Activated T-cell treated with anti-CD3 and anti-CD28 coated beads for 24 hours (primary cell): ENCODE data around the gene CFAP58.

Experiments
- DNase-seq: peaks from one replicate; pipeline ENCODE4 v3.0.0-alpha.2; 2020; ENCODE audit warnings: low read depth

CFAP58 gene

GRCh38 chr10:104486803-104487202, 133.2 kb downstream of the CFAP58 start:
- no peak for DNase-seq

DNA sequence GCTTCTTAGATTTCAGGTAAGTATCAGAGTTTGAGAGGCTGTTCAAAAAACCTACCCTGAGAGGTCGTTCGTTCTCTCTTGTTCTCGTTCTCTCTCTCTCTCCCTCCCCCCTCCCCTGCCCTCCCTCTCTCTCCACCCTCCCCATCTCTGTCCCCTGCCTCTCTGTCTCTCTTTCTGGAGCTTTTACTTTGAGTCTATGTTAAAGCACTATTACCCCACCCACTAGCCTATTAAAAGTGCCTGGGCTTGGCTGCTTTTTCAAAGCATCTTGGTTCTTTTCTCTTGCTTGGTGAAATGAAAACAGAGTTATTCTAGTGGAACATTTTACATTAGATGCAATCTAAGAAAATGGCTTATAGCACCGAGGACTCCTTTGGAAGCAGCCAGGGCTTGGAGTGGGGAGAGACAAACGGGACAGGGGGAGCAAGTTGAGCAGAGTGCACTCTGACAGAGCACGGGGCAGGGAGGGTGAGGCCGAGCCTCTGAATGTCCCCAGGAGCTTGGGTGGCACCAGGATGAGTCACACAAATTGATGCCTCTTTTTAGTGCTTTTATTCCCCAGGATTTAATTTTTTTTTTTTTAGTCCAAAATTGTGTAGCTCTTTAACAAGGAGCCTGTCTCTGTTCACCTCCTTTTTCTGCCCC, 134.3 kb downstream of the CFAP58 start:
- DNase-seq: no peak

DNA sequence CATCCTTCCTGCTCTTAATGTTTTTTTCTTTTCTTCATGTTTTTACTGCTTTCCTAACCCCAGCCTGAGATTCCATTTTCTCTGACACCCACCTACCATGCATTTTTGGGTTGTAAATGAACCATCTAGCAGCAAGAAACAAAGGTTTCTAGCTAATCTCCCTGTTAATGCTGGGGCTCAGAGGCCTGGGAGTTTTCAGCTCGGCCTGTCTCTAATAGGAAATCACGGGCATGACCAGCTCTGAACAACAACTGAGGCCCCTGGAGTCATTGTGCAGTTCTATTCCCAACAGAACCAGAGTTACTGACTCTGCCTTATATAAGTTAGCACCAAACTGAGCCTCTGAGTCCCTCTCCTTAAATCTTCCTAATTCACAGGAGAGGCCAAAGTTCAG, 134.8 kb downstream of the CFAP58 start:
- DNase-seq: no peak

DNA sequence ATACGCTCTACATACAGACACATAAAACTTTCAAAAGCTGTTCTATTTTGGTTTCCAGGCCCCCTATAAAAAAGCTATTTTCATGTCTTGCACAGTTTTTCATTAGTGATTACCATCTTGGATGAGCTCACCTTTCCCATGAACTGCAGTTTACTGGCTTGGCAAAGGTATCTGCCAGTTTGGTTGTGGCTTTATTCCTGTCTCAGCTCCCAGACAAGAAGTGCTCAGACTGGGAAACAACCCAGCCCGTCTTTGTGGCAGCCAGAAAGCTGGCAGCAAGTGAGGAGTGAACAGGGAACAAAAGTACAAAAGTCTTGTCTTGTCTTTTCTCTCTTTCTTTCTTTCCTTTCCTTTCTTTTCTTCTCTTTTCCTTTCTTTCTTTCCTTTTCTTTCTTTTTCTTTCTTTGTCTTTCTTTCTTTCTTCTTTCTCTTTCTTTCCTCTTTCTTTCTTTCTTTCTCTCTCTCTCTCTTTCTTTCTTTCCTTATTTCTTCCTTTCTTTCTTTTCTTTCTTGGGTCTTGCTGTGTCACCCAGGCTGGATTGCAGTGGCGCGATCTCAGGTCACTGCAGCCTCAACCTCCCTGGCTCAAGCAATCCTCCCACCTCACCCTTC, 138.8 kb downstream of the CFAP58 start:
- DNase-seq: no peak

DNA sequence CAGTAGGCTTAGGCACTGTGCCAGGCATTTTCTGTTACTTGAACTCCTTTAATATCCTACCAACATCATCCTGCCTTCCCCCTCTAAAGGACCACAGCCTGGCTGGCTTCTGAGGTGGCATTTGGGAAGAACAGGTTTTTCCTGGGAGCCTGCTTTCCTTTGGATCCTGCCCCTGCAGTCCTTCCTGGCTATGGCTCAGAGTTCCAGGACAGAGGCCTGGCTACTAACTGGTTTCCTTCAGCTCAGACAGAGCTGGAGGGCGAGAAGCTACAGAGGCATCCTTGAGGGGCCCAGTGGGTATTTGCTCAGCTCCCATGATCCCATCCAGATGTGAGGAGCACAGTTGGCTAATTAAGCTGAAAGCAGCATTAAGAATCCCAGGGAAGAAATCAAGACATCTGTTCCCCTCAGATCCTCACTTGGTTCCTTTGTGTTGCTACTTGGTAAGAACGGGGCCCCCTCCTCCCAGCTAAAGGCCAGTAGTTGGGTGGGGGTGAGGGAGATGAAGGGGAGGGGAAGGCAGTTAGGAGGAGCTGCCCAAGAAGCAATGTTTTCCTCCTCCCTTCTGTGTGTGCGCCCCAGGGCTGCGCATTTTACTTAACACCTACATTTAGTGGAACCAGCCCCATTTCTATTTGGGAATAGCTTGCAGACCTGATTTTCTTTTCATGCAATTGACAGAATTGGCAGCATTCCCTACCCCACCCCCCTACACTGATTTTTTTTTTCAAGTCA, 144.9 kb downstream of the CFAP58 start:
- no peak for DNase-seq

DNA sequence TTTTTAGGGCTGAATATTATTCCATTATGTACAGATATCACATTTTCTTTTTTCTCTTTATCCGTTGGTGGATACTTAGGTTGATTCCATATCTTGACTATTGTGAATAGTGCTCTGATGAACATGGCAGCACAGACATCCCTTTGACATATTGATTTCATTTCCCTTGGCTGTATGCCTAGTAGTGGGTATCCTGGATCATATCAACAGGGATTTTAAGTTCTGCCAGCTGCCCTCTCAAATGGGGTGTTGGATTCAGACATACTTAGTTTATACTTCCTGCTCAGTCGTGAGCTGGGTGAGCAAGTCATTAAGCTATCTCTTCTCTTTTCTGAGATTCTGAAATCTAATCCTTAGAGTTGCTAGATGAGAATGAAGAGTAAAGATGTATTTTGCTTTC, 147.8 kb downstream of the CFAP58 start:
- no peak for DNase-seq

DNA sequence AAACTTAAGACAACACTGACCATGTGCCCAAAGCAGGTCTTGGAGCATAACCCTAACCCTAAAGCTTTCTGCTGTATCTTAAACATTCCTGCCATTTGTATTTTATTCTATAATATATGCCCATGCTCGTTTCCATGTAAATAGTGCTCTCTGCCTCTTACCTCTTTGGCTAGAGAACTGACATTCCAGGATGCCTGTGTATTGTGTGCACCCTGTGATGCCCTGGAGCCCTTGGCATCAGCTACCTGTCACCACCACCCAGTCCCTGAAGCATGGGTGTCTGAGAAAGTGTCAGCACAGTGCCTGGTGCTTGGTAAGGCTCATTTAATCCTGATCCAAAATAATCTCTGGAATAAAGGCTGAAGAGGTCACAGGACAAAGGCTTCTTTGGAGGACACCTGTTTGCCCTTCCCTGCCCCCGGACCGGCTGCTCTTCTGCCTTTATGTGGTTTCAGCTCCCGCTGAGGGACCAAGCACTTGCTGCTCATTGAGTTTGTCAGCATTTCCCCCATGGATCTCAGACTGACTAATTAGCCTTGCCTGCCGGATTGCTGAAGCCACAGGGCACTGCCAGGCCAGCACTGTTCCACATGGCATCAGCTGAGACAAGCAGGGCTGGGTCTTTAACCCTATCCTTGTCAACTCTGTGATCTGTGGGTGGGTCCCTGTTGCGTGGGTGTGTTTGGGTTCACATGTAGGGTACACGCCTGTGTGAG, 148.4 kb downstream of the CFAP58 start:
- no peak for DNase-seq

- DNase-seq: no peak
These were observed 149.3 kb downstream of the CFAP58 start for GRCh38 chr10:104502907-104503306.
